A549 (cell line): Measurements from ENCODE around the gene PALLD. TPM values are rescaled to one million over a fixed set of nuclear protein-coding genes. Genes with fewer than 3 reads are reported as not detected.
A peak's percentile ranks its signal among the peaks of the same experiment; 100 is the strongest.

Source experiments
- ATAC-seq, 2 experiments: fragments of 200-7000 bp in 1 of 2; fragments of >200 bp in 1 of 2; cut with Nextera tagmentation in 1 of 2; cut with Tn5 transposase in 1 of 2; 3 replicates each; pipeline versions ENCODE4 v1.8.0 to v1.9.1; 2018 to 2020; ENCODE audit warnings: mild to moderate bottlenecking in 1 of 2, moderate library complexity in 1 of 2
- CTCF ChIA-PET: fragments of 300-600 bp; sonication (Branson Sonifier 250); formaldehyde crosslinking; extraction: SDS; loops from one replicate; lab custom pipeline; 2021; ENCODE audit warnings: antibody characterized with exemption, inconsistent platforms; lab: Yijun Ruan, JAX
- POLR2A ChIA-PET: fragments of 350-600 bp; formaldehyde crosslinking; extraction: SDS; loops from one replicate; lab custom pipeline; 2021; ENCODE audit warnings: antibody characterized with exemption, inconsistent platforms; lab: Yijun Ruan, JAX
- DNase-seq, 2 experiments: peaks; one replicate each; pipeline versions ENCODE4 v3.0.0 to v3.0.0-alpha.2; 2011 to 2016; ENCODE audit warnings: low read depth in 1 of 2, low spot score in 1 of 2
- FAIRE-seq: peaks from 2 replicates; lab custom pipeline; 2011; peaks lifted over from hg19 to GRCh38; lab: Jason Lieb, UNC
- H3K27ac ChIP-seq, 2 experiments: fragments of >200 bp; sonication (Bioruptor Twin); formaldehyde crosslinking; 3 replicates each; pipeline ENCODE4 v1.5.1; 2016 to 2017
- H3K4me1 ChIP-seq: fragments of >200 bp; sonication (Bioruptor Twin); formaldehyde crosslinking; 3 replicates; pipeline ENCODE4 v1.6.1; 2016
- H3K4me2 ChIP-seq: fragments of >200 bp; sonication (Bioruptor Twin); formaldehyde crosslinking; 3 replicates; pipeline ENCODE4 v1.6.1; 2016
- H3K4me3 ChIP-seq: fragments of >200 bp; sonication (Bioruptor Twin); formaldehyde crosslinking; 3 replicates; pipeline ENCODE4 v1.5.1; 2016
- H3K9me3 ChIP-seq: fragments of >200 bp; sonication (Bioruptor Twin); formaldehyde crosslinking; 3 replicates; pipeline ENCODE4 v1.6.1; 2016
- CBX2 ChIP-seq: fragments of 200-600 bp; sonication (generic); IDR thresholded peaks from 2 replicates; pipeline ENCODE4 v1.6.1; 2016; ENCODE audit warnings: low read depth, mild to moderate bottlenecking, borderline replicate concordance
- CBX8 ChIP-seq: fragments of 200-600 bp; sonication (generic); IDR thresholded peaks from 2 replicates; pipeline ENCODE4 v1.6.1; 2016
- CEBPB ChIP-seq, 2 experiments: fragments of >200 bp in 1 of 2; sonication (Bioruptor Twin) in 1 of 2; formaldehyde crosslinking in 1 of 2; IDR thresholded peaks; 2 replicates each; pipeline ENCODE4 v1.6.1; 2012 to 2016
- EHF ChIP-seq: fragments of 250-450 bp; sonication (Bioruptor Pico); IDR thresholded peaks from 2 replicates; pipeline ENCODE4 v1.5.0; 2020; ENCODE audit warnings: mild to moderate bottlenecking
- HDAC2 ChIP-seq: fragments of 200-600 bp; sonication (generic); IDR thresholded peaks from 2 replicates; pipeline ENCODE4 v1.6.1; 2016
- HEYL ChIP-seq: fragments of 250-450 bp; sonication (Bioruptor Pico); IDR thresholded peaks from 2 replicates; pipeline ENCODE4 v1.8.0; 2021; ENCODE audit warnings: mild to moderate bottlenecking, moderate library complexity
- HOXA7 ChIP-seq: fragments of 250-450 bp; sonication (Bioruptor Pico); IDR thresholded peaks from 2 replicates; pipeline ENCODE4 v1.5.0; 2020; ENCODE audit warnings: mild to moderate bottlenecking, moderate library complexity
- HOXB5 ChIP-seq: fragments of 250-450 bp; sonication (Bioruptor Pico); IDR thresholded peaks from 2 replicates; pipeline ENCODE4 v1.5.0; 2020; ENCODE audit warnings: mild to moderate bottlenecking, moderate library complexity
- JUNB ChIP-seq: fragments of >200 bp; sonication (Bioruptor Twin); formaldehyde crosslinking; IDR thresholded peaks from 2 replicates; pipeline ENCODE4 v1.6.1; 2016
- MAZ ChIP-seq: fragments of 150-350 bp; IDR thresholded peaks from 2 replicates; pipeline ENCODE4 v1.6.1; 2014; ENCODE audit warnings: antibody characterized with exemption, low read depth, low read length, borderline replicate concordance
- NFE2L2 ChIP-seq: fragments of 150-350 bp; conservative IDR thresholded peaks from 2 replicates; pipeline ENCODE4 v1.6.1; 2014; ENCODE audit warnings: low read length
- POLR2A ChIP-seq: IDR thresholded peaks from 2 replicates; pipeline ENCODE4 v1.6.1; 2012; ENCODE audit warnings: mild to moderate bottlenecking, low read length
- RAD21 ChIP-seq, 2 experiments: fragments of >200 bp in 1 of 2; sonication (Bioruptor Twin) in 1 of 2; formaldehyde crosslinking in 1 of 2; IDR thresholded peaks in 1 of 2; conservative IDR thresholded peaks in 1 of 2; 2 replicates in 1 of 2; 3 replicates in 1 of 2; pipeline ENCODE4 v1.6.1; 2012 to 2018; ENCODE audit warnings: inconsistent platforms in 1 of 2
- SMC3 ChIP-seq: fragments of >200 bp; sonication (Bioruptor Twin); formaldehyde crosslinking; IDR thresholded peaks from 3 replicates; pipeline ENCODE4 v1.6.1; 2018; ENCODE audit warnings: inconsistent platforms
- SREBF2 ChIP-seq: fragments of 450-650 bp; IDR thresholded peaks from 2 replicates; pipeline ENCODE4 v1.6.1; 2014; ENCODE audit warnings: mild to moderate bottlenecking, moderate library complexity
- TP53 ChIP-seq: fragments of 250-450 bp; sonication (Bioruptor Pico); IDR thresholded peaks from 2 replicates; pipeline ENCODE4 v1.5.0; 2021; ENCODE audit warnings: mild to moderate bottlenecking, moderate library complexity
- WGBS: methylation state at CpG from one replicate; pipeline ENCODE4 v1.1.6; 2017; ENCODE audit errors: missing lambda C conversion rate; 5-methylcytosine and 5-hydroxymethylcytosine counted together
- polyA plus RNA-seq, 4 experiments: library from polyadenylated mRNA; depleted of rRNA in 3 of 4; stranded (reverse); fragments of >200 nt; fragmentation: RNase III in 1 of 4; extraction: RNeasy Plus Mini Kit Qiagen cat#74134 plus additional on column Dnase treatment in 1 of 4; gene quantifications; 2 replicates in 3 of 4; 3 replicates in 1 of 4; pipeline ENCODE4 v1.2.3, GENCODE V29; 2011 to 2017
- TF ChIP-seq, protein P1 (sequence below): fragments of 200-600 bp; sonication (generic); IDR thresholded peaks from 2 replicates; pipeline ENCODE4 v1.6.1; 2016; ENCODE audit warnings: antibody characterized with exemption, mild to moderate bottlenecking, moderate library complexity
- TF ChIP-seq, protein P2 (sequence below): fragments of >200 bp; sonication (Bioruptor Twin); formaldehyde crosslinking; IDR thresholded peaks from 2 replicates; pipeline ENCODE4 v1.6.1; 2016

PALLD gene
- polyA plus RNA-seq, 2 of the 4 experiments (the other 2 are of a cell fraction), result 88.8 to 113 TPM

- TF ChIP-seq POLR2A, result no peak
- TF ChIP-seq CBX2, result no peak
- TF ChIP-seq JUNB, result no peak
- no peak for TF ChIP-seq HOXB5 (CRISPR knock-in tag)
- TF ChIP-seq CEBPB (IDR thresholded peaks at IDR 0.05), result no peak
- TF ChIP-seq NFE2L2, result no peak
- no peak for TF ChIP-seq SREBF2
- TF ChIP-seq TP53, result no peak
- no peak for TF ChIP-seq RAD21 (conservative IDR thresholded peaks at IDR 0.05 in 1 of 2, IDR thresholded peaks at IDR 0.05 in 1 of 2)
- TF ChIP-seq, protein P1, sequence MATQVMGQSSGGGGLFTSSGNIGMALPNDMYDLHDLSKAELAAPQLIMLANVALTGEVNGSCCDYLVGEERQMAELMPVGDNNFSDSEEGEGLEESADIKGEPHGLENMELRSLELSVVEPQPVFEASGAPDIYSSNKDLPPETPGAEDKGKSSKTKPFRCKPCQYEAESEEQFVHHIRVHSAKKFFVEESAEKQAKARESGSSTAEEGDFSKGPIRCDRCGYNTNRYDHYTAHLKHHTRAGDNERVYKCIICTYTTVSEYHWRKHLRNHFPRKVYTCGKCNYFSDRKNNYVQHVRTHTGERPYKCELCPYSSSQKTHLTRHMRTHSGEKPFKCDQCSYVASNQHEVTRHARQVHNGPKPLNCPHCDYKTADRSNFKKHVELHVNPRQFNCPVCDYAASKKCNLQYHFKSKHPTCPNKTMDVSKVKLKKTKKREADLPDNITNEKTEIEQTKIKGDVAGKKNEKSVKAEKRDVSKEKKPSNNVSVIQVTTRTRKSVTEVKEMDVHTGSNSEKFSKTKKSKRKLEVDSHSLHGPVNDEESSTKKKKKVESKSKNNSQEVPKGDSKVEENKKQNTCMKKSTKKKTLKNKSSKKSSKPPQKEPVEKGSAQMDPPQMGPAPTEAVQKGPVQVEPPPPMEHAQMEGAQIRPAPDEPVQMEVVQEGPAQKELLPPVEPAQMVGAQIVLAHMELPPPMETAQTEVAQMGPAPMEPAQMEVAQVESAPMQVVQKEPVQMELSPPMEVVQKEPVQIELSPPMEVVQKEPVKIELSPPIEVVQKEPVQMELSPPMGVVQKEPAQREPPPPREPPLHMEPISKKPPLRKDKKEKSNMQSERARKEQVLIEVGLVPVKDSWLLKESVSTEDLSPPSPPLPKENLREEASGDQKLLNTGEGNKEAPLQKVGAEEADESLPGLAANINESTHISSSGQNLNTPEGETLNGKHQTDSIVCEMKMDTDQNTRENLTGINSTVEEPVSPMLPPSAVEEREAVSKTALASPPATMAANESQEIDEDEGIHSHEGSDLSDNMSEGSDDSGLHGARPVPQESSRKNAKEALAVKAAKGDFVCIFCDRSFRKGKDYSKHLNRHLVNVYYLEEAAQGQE, result no peak
- TF ChIP-seq HEYL (CRISPR knock-in tag), result no peak
- no peak for TF ChIP-seq HOXA7 (CRISPR knock-in tag)
- TF ChIP-seq SMC3, result no peak
- TF ChIP-seq, protein P2, sequence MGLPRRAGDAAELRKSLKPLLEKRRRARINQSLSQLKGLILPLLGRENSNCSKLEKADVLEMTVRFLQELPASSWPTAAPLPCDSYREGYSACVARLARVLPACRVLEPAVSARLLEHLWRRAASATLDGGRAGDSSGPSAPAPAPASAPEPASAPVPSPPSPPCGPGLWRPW, result no peak
- no peak for TF ChIP-seq CBX8
- Histone ChIP-seq H3K4me2 (peak overlapping the region; percentile 37), H3K9me3 (no peaks in the 10 kb centered on the region), H3K4me3 (no peak overlapping the region), H3K4me1 (peaks cover 33% of the 10 kb centered on the region), H3K27ac (peak overlapping the region; percentile 45 to 64; a peak in 3 of 6 replicates)
- ChIA-PET POLR2A (interaction anchor here (0.6 kb wide), 1 partner anchor 388 kb away, joined by 6 read pairs; the partner anchor contains the start of gene CBR4), CTCF (interaction anchor here (0.8 kb wide), 1 partner anchor 10 kb away, joined by 6 read pairs; no protein-coding TSS in a partner anchor)
- no peak for FAIRE-seq
- no peak for DNase-seq
- 56% methylated on average over 9 of the region's 9 CpGs for WGBS
- ATAC-seq, result peak in 1 of 2 experiments; percentile 46; a peak in 2 of 6 replicates
Measured at GRCh38 chr4:168621806-168622589, 125.1 kb downstream of the PALLD start.

DNA sequence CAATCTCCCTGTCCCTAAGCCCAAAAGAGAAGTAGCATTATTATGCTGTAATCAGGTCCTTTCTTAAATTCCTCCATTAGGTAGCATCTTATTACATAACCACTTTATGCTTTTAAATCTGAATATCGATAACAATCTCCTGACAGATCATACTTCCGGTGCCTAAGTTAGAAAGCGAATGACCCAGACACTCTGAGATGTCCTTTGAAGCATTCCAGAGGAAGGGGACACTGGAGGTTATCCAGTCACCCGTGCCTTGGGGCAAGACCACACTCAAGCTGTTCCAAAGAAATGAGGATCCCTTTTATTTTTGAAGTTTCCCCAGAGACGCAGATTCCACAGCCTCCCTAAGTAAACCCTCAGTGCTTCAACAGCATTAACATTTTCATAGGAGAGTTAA lies 125.7 kb downstream of the PALLD start:
- Histone ChIP-seq H3K4me2 (peak overlapping the region; percentile 37), H3K4me3 (no peak overlapping the region), H3K9me3 (no peaks in the 10 kb centered on the region), H3K4me1 (peaks cover 33% of the 10 kb centered on the region), H3K27ac (peak overlapping the region; percentile 13 to 64; a peak in 3 of 6 replicates)
- ChIA-PET CTCF (interaction anchor here (1.2 kb wide), 1 partner anchor 37 kb away, joined by 3 read pairs; no protein-coding TSS in a partner anchor), POLR2A (no interaction called here)
- no peak for DNase-seq
- ATAC-seq, result no peak
- 79% methylated on average over 5 of the region's 5 CpGs for WGBS
- FAIRE-seq, result no peak
- TF ChIP-seq EHF (no peak), HDAC2 (no peak)

- DNase-seq (no peak), FAIRE-seq (no peak), ATAC-seq (no peak)
- Histone ChIP-seq H3K4me2 (no peak overlapping the region), H3K4me1 (peaks cover 33% of the 10 kb centered on the region), H3K9me3 (no peaks in the 10 kb centered on the region), H3K27ac (peak overlapping the region; percentile 13 to 64; a peak in 3 of 6 replicates), H3K4me3 (no peak overlapping the region)
- ChIA-PET CTCF (interaction anchor here (0.6 to 1.2 kb wide), 2 partner anchors 30 to 38 kb away, joined by 3 read pairs; no protein-coding TSS in a partner anchor), POLR2A (no interaction called here)
- TF ChIP-seq MAZ, result no peak
- TF ChIP-seq, all 56 proteins: peak for 0
Measured at GRCh38 chr4:168623011-168623410, 126.2 kb downstream of the PALLD start.
